Uterus (tissue), 2 donors: ENCODE measurements around the gene GTPBP3.

Experiments used
- CTCF ChIP-seq, 4 experiments: fragments of 200-600 bp in 2 of 4; fragments of 450-650 bp in 2 of 4; sonication (generic) in 2 of 4; IDR thresholded peaks; one replicate each; pipeline ENCODE4 v1.5.1; 2016 to 2019; ENCODE audit warnings: antibody characterized with exemption in 4 of 4, mild to moderate bottlenecking in 2 of 4, moderate library complexity in 1 of 4
- POLR2A ChIP-seq, 2 donors: fragments of 450-650 bp; IDR thresholded peaks; one replicate each; pipeline ENCODE4 v1.6.1; 2016; ENCODE audit warnings: antibody characterized with exemption in 2 of 2, mild to moderate bottlenecking in 1 of 2, moderate library complexity in 1 of 2

GRCh38 chr19:17357078-17357666 is 19.8 kb downstream of the GTPBP3 start:
- TF ChIP-seq POLR2A (IDR thresholded peaks at IDR 0.05) (no peak), CTCF (IDR thresholded peaks at IDR 0.05) (no peak)
